C4-2B (cell line): ENCODE results near the gene CECR2.

Source experiments
- H3K27ac ChIP-seq: fragments of 450-650 bp; 2 replicates; pipeline ENCODE4 v1.5.1; 2017
- CTCF ChIP-seq: fragments of 450-650 bp; conservative IDR thresholded peaks from 2 replicates; pipeline ENCODE4 v1.5.1; 2017; ENCODE audit warnings: mild to moderate bottlenecking
- ZFX ChIP-seq: fragments of 450-650 bp; IDR thresholded peaks from 2 replicates; pipeline ENCODE4 v1.6.1; 2017

The CECR2 gene

GRCh38 chr22:17366830-17367229 is 2.4 kb upstream of the CECR2 start:
- no peak overlapping the region for H3K27ac ChIP-seq
- TF ChIP-seq CTCF, result no peak

GRCh38 chr22:17368144-17368543 is 1.1 kb upstream of the CECR2 start:
- TF ChIP-seq ZFX, result no peak
- no peak for TF ChIP-seq CTCF
- peak overlapping the region; percentile 46 for H3K27ac ChIP-seq

GRCh38 chr22:17368554-17369438 is 464 bp upstream of the CECR2 start:
- TF ChIP-seq CTCF (no peak), ZFX (no peak)
- peak overlapping the region; percentile 46 for H3K27ac ChIP-seq

- peak overlapping the region; percentile 46 for H3K27ac ChIP-seq
- TF ChIP-seq CTCF, result no peak
- TF ChIP-seq ZFX, result no peak
These were observed 936 bp downstream of the CECR2 start for GRCh38 chr22:17370026-17370765.

GRCh38 chr22:17370766-17371432 is 1.6 kb downstream of the CECR2 start:
- no peak for TF ChIP-seq ZFX
- no peak for TF ChIP-seq CTCF
- H3K27ac ChIP-seq, result no peak overlapping the region

- TF ChIP-seq ZFX, result no peak
- TF ChIP-seq CTCF, result no peak
- no peak overlapping the region for H3K27ac ChIP-seq
These were observed 2.2 kb downstream of the CECR2 start for GRCh38 chr22:17371448-17371847.

DNA sequence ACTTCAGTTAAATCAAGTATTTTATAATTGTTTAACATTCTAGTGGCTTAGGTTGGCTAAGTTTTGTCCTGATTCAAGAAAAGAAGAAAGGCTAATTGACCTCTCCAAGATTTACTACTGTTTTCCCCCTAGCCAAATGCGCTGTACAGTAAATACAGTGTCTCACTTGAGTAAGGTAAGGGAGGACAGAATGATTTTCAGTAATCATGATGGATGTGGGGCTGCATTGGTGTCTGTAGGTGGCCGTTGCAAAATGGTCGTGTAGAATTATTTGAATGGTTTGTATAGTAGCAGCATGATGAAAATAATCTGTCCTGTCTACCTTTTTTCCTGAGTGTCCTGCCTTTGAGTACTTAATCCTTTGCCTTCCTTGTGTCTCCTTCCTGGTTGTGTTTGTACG is 4.6 kb downstream of the CECR2 start:
- TF ChIP-seq ZFX (no peak), CTCF (no peak)
- no peak overlapping the region for H3K27ac ChIP-seq
